ENCODE results near the gene KIF2C. TPM values are rescaled to one million over a fixed set of nuclear protein-coding genes. Genes with fewer than 3 reads are reported as not detected.
A peak's percentile ranks its signal among the peaks of the same experiment; 100 is the strongest.

KIF2C gene
- total RNA-seq, 1 experiment from 2014 or later, result 98.7 TPM

GRCh38 chr1:44785029-44785380 lies 45.4 kb downstream of the KIF2C start:
- Histone ChIP-seq H2AFZ (ENCODE audit: low read length) (no peak overlapping the region), H3F3A (ENCODE audit: low read length, unreplicated experiment) (peaks cover 11% of the 10 kb centered on the region), H3K4me2 (ENCODE audit: low read length) (no peak overlapping the region), H3K79me2 (ENCODE audit: low read length) (no peaks in the 10 kb centered on the region), H4K20me1 (ENCODE audit: low read length) (no peaks in the 10 kb centered on the region), H3K4me3 (ENCODE audit: low read length) (no peak overlapping the region), H3K27ac (ENCODE audit: low read length) (no peak overlapping the region), H3K4me1 (ENCODE audit: insufficient read depth, low read length) (no peaks in the 10 kb centered on the region), H3K36me3 (ENCODE audit: low read depth, low read length) (peaks cover 16% of the 10 kb centered on the region; the same call in 1 of the 2 replicates), H3K9me3 (ENCODE audit: low read length) (no peaks in the 10 kb centered on the region), H3K27me3 (ENCODE audit: low read length) (no peaks in the 10 kb centered on the region), H3K9ac (ENCODE audit: low read length) (no peak overlapping the region), H3K9me2 (replicated peaks; ENCODE audit: low read length) (no peaks in the 10 kb centered on the region)
- no TSS peak for BruUV-seq (replicated peaks)
- intact Hi-C loops (cut with micrococcal nuclease), result no loop called here
- CTCF ChIA-PET, result no interaction called here
- TF ChIP-seq CTCF (conservative IDR thresholded peaks at IDR 0.05; ENCODE audit: low read depth, low read length) (no peak), EZH2 (IDR thresholded peaks at IDR 0.05; ENCODE audit: low read length, unreplicated experiment) (no peak), EZH2phosphoT487 (IDR thresholded peaks at IDR 0.05; ENCODE audit: borderline replicate concordance, low read length) (no peak)
- no peak for DNase-seq
- POLR2A ChIA-PET (ENCODE audit: unreplicated experiment), result no interaction called here
- no peak for ATAC-seq

- Histone ChIP-seq H3K27me3 (ENCODE audit: low read length) (no peaks in the 10 kb centered on the region), H3K9me3 (ENCODE audit: low read length) (no peaks in the 10 kb centered on the region), H3K27ac (ENCODE audit: low read length) (no peak overlapping the region), H3K79me2 (ENCODE audit: low read length) (no peaks in the 10 kb centered on the region), H3K4me2 (ENCODE audit: low read length) (no peak overlapping the region), H2AFZ (ENCODE audit: low read length) (no peak overlapping the region), H3F3A (ENCODE audit: low read length, unreplicated experiment) (peaks cover 11% of the 10 kb centered on the region), H3K4me1 (ENCODE audit: insufficient read depth, low read length) (no peaks in the 10 kb centered on the region), H3K9me2 (replicated peaks; ENCODE audit: low read length) (no peaks in the 10 kb centered on the region), H4K20me1 (ENCODE audit: low read length) (no peaks in the 10 kb centered on the region), H3K9ac (ENCODE audit: low read length) (no peak overlapping the region), H3K36me3 (ENCODE audit: low read depth, low read length) (peaks cover 10% of the 10 kb centered on the region; the same call in 1 of the 2 replicates), H3K4me3 (ENCODE audit: low read length) (no peak overlapping the region)
- DNase-seq, result no peak
- CTCF ChIA-PET, result no interaction called here
- no peak for TF ChIP-seq EZH2phosphoT487 (IDR thresholded peaks at IDR 0.05; ENCODE audit: borderline replicate concordance, low read length)
- no peak for TF ChIP-seq CTCF (conservative IDR thresholded peaks at IDR 0.05; ENCODE audit: low read depth, low read length)
- TF ChIP-seq EZH2 (IDR thresholded peaks at IDR 0.05; ENCODE audit: low read length, unreplicated experiment), result no peak
- BruUV-seq (replicated peaks), result no TSS peak
- ATAC-seq, result no peak
- POLR2A ChIA-PET (ENCODE audit: unreplicated experiment), result no interaction called here
- intact Hi-C loops (cut with micrococcal nuclease), result no loop called here
Observed at GRCh38 chr1:44785501-44786137, 46.0 kb downstream of the KIF2C start.

- Histone ChIP-seq H2AFZ (ENCODE audit: low read length) (no peak overlapping the region), H3K36me3 (ENCODE audit: low read depth, low read length) (peaks cover 3% of the 10 kb centered on the region; the same call in 1 of the 2 replicates), H4K20me1 (ENCODE audit: low read length) (no peaks in the 10 kb centered on the region), H3K79me2 (ENCODE audit: low read length) (no peaks in the 10 kb centered on the region), H3K9me2 (replicated peaks; ENCODE audit: low read length) (no peaks in the 10 kb centered on the region), H3K27me3 (ENCODE audit: low read length) (no peaks in the 10 kb centered on the region), H3F3A (ENCODE audit: low read length, unreplicated experiment) (peaks cover 5% of the 10 kb centered on the region), H3K4me2 (ENCODE audit: low read length) (no peak overlapping the region), H3K9ac (ENCODE audit: low read length) (no peak overlapping the region), H3K27ac (ENCODE audit: low read length) (no peak overlapping the region), H3K9me3 (ENCODE audit: low read length) (no peaks in the 10 kb centered on the region), H3K4me3 (ENCODE audit: low read length) (no peak overlapping the region), H3K4me1 (ENCODE audit: insufficient read depth, low read length) (no peaks in the 10 kb centered on the region)
- BruUV-seq (replicated peaks), result no TSS peak
- no peak for TF ChIP-seq EZH2 (IDR thresholded peaks at IDR 0.05; ENCODE audit: low read length, unreplicated experiment)
- no peak for TF ChIP-seq EZH2phosphoT487 (IDR thresholded peaks at IDR 0.05; ENCODE audit: borderline replicate concordance, low read length)
- peak; percentile 69 for TF ChIP-seq CTCF (conservative IDR thresholded peaks at IDR 0.05; ENCODE audit: low read depth, low read length)
- ATAC-seq, result no peak
- CTCF ChIA-PET, result no interaction called here
- POLR2A ChIA-PET (ENCODE audit: unreplicated experiment), result no interaction called here
- intact Hi-C loops (cut with micrococcal nuclease), result no loop called here
- DNase-seq, result peak; percentile 29
Observed at GRCh38 chr1:44786138-44786840, 46.7 kb downstream of the KIF2C start.
